OCI-LY7 (cell line): ENCODE measurements around the gene STAG1.
"Not testable (repeated sequence)": the region's sequence is repeated elsewhere in the genome, so short reads cannot be mapped to it uniquely, and the experiment has no call there.

Experiments
- CTCF ChIP-seq: fragments of 200-600 bp; sonication (generic); conservative IDR thresholded peaks from 2 replicates; pipeline ENCODE4 v1.5.1; 2014; ENCODE audit warnings: mild to moderate bottlenecking, antibody characterized with exemption, low read length, moderate library complexity, mixed read lengths
- EZH2phosphoT487 ChIP-seq: fragments of 200-600 bp; sonication (generic); IDR thresholded peaks from 2 replicates; pipeline ENCODE4 v1.6.1; 2018; ENCODE audit warnings: low read depth, borderline replicate concordance, mild to moderate bottlenecking, mixed run types, antibody characterized with exemption, low read length, moderate library complexity, mixed read lengths

GRCh38 chr3:136758160-136759102 is 6.3 kb upstream of the STAG1 start:
- peak; percentile 75 for TF ChIP-seq CTCF
- not testable (repeated sequence) for TF ChIP-seq EZH2phosphoT487
